ENCODE results near the gene PIAS3. TPM values are rescaled to one million over a fixed set of nuclear protein-coding genes. Genes with fewer than 3 reads are reported as not detected.

Gene PIAS3
- total RNA-seq, 4 donors from 2014 or later, result 43.8 to 78.4 (median 49.4) TPM

DNA sequence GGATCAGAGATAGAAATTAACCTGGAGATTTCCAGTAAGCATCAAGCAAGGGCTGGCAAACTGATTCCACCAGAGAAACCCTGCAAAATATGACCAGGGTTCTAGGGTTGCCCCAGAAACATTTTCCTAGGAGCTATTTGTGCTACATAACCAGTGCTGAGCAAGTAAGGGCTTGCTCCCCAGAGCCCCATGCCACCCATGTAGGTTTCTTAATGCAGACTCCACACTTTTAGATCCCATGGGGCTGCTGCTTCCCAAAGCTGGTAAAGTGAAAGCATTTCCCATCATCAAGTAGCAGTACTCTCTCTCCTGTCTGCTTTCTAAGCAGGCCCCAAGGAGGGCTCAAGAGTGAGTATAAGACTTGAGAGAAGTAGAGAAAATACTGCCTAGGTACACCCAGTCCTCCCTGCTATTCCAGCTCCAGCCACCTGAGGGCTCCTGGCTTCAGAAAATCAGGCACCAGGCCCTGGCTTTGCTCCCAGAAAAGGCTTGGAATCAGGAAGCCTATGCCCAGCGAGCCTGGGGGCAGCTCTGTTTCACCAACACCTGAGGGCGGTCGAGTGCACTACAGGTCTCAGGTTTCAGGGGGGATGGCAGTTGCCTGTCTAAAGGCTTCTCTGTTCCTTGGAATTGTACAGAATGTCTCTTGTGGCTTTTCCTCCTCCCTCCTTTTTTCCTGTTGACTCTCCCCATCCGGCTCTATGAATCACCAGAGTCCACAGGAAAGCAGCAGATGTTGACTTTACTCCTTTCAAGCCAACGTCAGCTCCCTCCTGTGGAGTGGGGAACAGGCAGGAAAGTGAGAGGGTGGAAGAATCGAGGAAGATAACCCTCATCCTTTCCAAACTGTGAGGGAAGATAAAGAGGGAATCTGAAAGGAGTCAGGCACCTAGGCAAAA, 33.0 kb upstream of the PIAS3 start:
- Histone ChIP-seq H3K27ac (peak overlapping the region; percentile 92), H3K27me3 (no peaks in the 10 kb centered on the region), H3K36me3 (no peaks in the 10 kb centered on the region), H3K4me1 (peaks cover 36% of the 10 kb centered on the region), H3K4me3 (peak overlapping the region; percentile 28), H3K9me3 (no peaks in the 10 kb centered on the region)
- TF ChIP-seq, protein P1, sequence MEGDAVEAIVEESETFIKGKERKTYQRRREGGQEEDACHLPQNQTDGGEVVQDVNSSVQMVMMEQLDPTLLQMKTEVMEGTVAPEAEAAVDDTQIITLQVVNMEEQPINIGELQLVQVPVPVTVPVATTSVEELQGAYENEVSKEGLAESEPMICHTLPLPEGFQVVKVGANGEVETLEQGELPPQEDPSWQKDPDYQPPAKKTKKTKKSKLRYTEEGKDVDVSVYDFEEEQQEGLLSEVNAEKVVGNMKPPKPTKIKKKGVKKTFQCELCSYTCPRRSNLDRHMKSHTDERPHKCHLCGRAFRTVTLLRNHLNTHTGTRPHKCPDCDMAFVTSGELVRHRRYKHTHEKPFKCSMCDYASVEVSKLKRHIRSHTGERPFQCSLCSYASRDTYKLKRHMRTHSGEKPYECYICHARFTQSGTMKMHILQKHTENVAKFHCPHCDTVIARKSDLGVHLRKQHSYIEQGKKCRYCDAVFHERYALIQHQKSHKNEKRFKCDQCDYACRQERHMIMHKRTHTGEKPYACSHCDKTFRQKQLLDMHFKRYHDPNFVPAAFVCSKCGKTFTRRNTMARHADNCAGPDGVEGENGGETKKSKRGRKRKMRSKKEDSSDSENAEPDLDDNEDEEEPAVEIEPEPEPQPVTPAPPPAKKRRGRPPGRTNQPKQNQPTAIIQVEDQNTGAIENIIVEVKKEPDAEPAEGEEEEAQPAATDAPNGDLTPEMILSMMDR (IDR thresholded peaks at IDR 0.05), result peak; percentile 85 to 93
- TF ChIP-seq POLR2AphosphoS5 (IDR thresholded peaks at IDR 0.05), result peak in 1 of 3 donors; percentile 71
- no peak for TF ChIP-seq POLR2A (IDR thresholded peaks at IDR 0.05)
- no peak for TF ChIP-seq EP300 (IDR thresholded peaks at IDR 0.05)
- DNase-seq (ENCODE audit: low spot score in 2 of 2), result peak; percentile 95 to 96
- WGBS, result 3% methylated on average over 6 of the region's 6 CpGs

DNA sequence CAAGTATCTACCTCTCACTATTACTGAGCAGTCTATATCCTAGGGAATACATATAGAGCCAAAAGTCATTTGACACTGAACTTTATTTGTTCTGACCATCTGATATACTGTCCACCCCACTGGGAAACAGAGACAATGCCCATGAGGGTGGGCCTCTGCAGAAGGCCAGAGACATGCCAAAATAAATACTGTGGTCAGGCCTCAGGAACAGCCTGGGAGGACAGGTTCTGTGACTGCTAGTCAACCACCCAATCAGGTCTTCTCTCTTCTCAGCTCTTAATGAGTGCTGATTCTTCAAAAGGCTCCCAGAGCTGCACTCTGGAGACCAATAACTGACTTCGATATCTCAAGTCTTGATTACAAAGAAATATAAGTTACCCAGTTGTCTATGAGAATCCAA, 32.3 kb upstream of the PIAS3 start:
- no peak for TF ChIP-seq POLR2AphosphoS5 (IDR thresholded peaks at IDR 0.05)
- Histone ChIP-seq H3K4me3 (peak overlapping the region; percentile 28), H3K36me3 (no peaks in the 10 kb centered on the region), H3K27ac (peak overlapping the region; percentile 92), H3K4me1 (peaks cover 40% of the 10 kb centered on the region), H3K9me3 (no peaks in the 10 kb centered on the region), H3K27me3 (no peaks in the 10 kb centered on the region)
- WGBS, result 25% methylated on average over 1 of the region's 1 CpG
- DNase-seq (ENCODE audit: low spot score in 2 of 2), result no peak

DNA sequence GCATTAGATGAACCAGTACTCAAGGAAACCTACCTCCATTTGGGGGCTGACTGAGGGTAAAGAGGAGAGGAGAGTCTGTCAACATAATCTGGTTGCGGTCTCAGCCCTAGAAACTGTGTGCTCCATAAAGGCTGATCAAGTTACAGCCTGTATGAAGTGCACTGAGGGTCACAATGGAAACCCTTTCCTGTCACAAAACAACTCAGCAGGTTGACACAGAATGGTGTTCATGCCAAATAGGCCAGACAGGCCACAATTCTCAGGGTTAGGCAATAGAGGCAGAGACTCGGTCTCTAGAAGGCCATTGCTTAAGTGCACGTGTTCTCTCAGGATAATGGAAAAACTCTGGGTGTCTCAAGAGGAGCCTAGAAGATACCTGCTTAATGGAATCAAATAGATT, 30.8 kb upstream of the PIAS3 start:
- Histone ChIP-seq H3K9me3 (no peaks in the 10 kb centered on the region), H3K27ac (peak overlapping the region; percentile 92), H3K27me3 (no peaks in the 10 kb centered on the region), H3K4me3 (no peak overlapping the region), H3K36me3 (no peaks in the 10 kb centered on the region), H3K4me1 (peaks cover 52% of the 10 kb centered on the region)
- WGBS, result 94% methylated on average over 3 of the region's 3 CpGs
- TF ChIP-seq POLR2A (IDR thresholded peaks at IDR 0.05) (no peak), POLR2AphosphoS5 (IDR thresholded peaks at IDR 0.05) (no peak), EP300 (IDR thresholded peaks at IDR 0.05) (no peak)
- TF ChIP-seq, protein P1 (IDR thresholded peaks at IDR 0.05), result no peak
- no peak for DNase-seq (ENCODE audit: low spot score in 2 of 2)

DNA sequence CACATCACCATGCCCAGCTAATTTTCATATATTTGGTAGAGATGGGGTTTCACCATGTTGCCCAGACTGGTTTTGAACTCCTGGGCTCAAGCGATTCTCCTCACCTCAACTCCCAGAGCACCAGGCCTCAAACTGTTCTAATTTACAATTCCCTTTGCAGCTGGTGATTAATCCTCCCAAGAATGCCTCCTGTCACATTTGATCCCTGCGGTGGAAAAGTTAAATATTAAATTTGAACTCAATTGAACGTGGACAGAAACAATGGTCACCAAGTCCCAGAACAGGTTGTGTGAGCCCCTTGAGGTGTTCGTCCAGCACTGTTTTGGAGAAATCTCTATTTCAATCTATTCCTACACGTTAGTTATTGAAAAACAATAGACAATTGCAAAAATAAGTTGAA, 28.8 kb upstream of the PIAS3 start:
- Histone ChIP-seq H3K4me1 (peaks cover 52% of the 10 kb centered on the region), H3K4me3 (no peak overlapping the region), H3K27ac (no peak overlapping the region), H3K9me3 (no peaks in the 10 kb centered on the region), H3K27me3 (no peaks in the 10 kb centered on the region), H3K36me3 (no peaks in the 10 kb centered on the region)
- TF ChIP-seq POLR2AphosphoS5 (IDR thresholded peaks at IDR 0.05) (no peak), POLR2A (IDR thresholded peaks at IDR 0.05) (no peak), EP300 (IDR thresholded peaks at IDR 0.05) (no peak)
- TF ChIP-seq, protein P1 (IDR thresholded peaks at IDR 0.05), result no peak
- 81% methylated on average over 5 of the region's 5 CpGs for WGBS
- no peak for DNase-seq (ENCODE audit: low spot score in 2 of 2)

DNA sequence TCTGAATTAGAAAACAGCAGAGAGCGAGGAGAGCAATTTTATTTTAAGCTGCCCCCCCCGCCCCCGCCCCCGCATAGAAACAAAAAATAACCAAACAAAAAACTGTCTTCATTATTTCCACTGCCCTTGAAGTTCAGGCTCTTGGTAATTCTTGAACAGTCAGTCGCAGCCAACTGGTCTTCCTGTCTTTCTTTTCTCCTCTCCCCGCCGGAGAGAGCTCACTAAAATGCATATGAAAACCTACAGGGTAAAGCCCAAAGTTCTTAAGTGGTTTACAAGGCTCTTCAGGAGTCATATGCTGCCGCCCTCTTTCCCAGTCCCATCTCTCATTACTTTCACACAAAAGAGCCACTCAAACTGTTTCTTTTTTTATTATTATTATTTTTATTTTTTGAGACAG, 27.9 kb upstream of the PIAS3 start:
- Histone ChIP-seq H3K27me3 (no peaks in the 10 kb centered on the region), H3K27ac (no peak overlapping the region), H3K36me3 (no peaks in the 10 kb centered on the region), H3K9me3 (no peaks in the 10 kb centered on the region), H3K4me1 (peaks cover 44% of the 10 kb centered on the region), H3K4me3 (no peak overlapping the region)
- DNase-seq (ENCODE audit: low spot score in 2 of 2), result no peak
- 79% methylated on average over 8 of the region's 8 CpGs for WGBS
- TF ChIP-seq EP300 (IDR thresholded peaks at IDR 0.05) (no peak), POLR2A (IDR thresholded peaks at IDR 0.05) (no peak), POLR2AphosphoS5 (IDR thresholded peaks at IDR 0.05) (no peak)
- TF ChIP-seq, protein P1 (IDR thresholded peaks at IDR 0.05), result no peak

Data from suprapubic skin (tissue), 4 donors.